ENCODE measurements around the gene PHKA1.
A peak's percentile ranks its signal among the peaks of the same experiment; 100 is the strongest.
"Not testable (repeated sequence)": the region's sequence is repeated elsewhere in the genome, so short reads cannot be mapped to it uniquely, and the experiment has no call there.

PHKA1 gene

DNA sequence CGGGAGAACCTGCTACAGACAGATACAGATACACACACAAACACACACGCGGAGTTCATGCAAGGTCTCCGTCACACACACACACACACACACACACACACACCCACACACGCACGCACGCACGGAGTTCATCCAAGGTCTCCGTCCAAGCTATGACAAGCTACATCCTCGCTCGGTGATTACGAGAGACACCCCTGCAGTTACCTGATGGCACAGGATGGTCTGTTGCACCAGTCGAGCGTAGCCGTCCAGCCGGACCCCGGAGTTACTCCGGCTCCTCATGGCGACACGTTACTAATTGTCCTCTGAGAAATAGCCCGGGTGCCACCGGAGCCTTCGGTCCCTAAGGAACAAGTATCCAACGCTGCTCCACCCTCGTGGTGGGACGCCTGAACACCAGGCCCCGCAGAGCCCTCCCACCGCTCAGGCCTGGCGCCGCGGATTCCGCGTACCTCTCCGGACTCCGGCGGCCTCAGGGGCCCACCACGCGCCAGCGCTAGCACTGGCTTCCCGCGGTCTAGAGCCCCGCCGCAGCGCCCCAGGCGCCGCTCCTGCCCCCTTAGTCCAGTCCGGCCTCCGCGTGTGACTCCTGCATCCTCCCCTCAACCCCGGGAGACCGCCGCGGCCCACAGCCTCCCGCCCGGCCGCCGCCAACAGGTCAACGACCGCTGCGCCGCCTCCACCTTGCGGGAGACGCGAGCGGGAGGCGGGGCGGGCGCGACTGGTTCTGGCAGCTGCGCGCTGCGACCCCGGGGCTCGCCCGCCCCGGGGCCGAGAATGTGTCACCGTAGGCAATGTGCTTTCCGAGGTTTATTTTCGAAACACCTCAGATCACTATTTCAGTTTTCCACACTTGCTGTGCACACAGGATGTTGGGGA, at the start of gene PHKA1:
Gene PHKA1 (minus strand): TSS at position 708 of the 879 bp plus-strand sequence. CDS start 426 bp downstream, at position 282.
- peak; percentile 44 for DNase-seq

DNA sequence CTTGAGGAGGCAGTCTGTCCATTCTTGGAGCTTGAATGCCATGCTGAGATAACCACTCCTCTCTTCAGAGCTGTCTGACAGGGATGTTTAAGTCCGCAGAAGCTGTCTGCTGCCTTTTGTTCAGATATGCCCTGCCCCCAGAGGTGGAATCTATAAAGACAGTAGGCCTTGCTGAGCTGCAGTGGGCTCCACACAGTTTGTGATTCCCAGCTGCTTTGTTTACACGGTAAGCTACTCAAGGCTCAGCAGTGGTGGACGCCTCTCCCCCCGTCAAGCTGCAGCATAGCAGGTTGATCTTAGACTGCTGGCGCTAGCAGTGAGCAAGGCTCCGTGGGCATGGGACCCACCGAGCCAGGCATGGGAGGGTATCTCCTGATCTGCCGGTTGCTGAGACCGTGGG, 46.3 kb upstream of the PHKA1 start:
- DNase-seq: not testable (repeated sequence)

DNA sequence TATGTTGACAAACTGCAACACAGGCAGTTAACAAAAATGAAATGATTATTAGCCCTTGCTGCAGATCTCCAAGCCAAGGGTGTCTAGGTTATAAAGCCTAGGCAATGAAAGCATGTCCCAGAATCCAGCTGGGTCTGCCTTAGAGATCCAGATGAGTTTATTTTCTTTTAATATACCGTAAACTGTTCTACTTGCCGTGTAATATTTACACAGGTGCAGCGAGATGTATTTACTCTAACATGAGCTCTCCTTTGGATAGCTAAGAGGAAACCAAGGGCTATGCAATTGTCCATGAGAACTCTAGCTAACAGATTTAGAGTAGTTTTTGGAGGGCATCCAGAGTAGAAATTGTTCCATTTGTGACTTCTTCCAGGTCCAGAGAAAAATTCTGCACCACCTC, 34.4 kb upstream of the PHKA1 start:
- not testable (repeated sequence) for DNase-seq

DNA sequence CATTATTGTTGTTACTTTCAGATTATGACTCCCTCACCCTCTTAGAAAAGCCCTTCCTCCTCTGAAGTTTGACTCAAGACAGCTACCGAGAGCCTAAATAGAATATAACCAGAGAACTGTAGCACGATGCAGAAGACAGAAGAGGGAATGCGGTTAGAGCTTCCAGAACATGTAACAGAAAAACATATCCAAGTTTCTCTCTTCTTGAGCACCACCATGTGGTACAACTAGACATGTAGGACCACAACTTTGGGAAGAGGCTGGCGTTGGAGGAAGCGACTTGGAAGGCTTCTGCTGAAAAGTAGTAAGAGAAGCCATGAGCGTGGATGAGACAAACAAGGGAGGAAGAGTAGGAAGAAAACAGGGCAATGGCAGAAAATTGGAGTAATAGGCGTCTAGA, 31.4 kb upstream of the PHKA1 start:
- DNase-seq: not testable (repeated sequence)

DNA sequence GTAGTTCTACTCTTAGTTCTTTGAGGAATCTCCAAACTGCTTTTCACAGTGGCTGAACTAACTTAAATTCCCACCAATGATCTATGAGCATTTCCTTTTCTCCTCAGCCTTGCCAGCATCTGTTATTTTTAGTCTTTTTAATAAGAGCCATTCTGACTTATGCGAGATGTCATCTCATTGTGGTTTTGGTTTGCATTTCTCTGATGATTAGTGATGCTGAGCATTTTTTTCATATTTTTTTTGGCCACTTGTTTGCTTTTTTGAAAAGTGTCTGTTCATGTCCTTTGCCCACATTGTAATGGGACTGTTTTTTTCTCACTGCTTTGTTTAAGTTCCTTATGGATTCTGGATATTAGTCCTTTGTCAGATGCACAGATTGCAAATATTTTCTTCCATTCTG, 21.5 kb upstream of the PHKA1 start:
- DNase-seq: no peak

DNA sequence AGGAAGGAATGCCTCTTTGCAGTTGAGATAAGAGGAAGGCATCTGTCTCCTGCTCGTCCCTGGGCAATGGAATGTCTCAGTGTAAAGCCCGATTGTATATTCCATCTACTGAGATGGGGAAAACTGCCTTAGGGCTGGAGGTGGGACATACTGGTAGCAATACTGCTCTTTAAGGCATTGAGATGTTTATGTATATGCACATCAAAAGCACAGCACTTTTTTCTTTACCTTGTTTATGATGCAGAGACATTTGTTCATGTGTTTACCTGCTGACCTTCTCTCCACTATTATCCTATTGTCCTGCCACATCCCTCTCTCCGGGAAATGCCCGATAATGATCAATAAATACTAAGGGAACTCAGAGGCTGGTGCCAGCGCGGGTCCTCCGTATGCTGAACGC, 19.5 kb upstream of the PHKA1 start:
- DNase-seq: not testable (repeated sequence)

DNA sequence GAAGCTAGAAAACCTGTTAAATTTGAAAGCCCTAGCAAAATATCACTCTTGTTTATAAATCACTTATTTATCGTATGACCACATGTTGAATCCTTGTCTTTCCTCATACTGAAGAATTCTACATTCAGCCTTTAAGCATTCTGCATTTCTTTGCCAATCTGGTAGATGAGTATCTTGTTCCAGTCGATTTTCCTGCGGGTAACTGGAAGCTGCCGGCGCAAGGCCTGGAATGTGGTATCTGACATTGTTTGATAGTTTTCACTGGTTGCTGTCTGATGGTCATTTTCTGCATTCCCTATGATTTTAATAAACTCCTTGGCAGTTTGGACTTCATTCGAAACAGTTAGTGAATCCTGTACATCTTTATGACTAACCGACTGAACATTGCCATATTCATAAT, 13.7 kb upstream of the PHKA1 start:
- no peak for DNase-seq

DNA sequence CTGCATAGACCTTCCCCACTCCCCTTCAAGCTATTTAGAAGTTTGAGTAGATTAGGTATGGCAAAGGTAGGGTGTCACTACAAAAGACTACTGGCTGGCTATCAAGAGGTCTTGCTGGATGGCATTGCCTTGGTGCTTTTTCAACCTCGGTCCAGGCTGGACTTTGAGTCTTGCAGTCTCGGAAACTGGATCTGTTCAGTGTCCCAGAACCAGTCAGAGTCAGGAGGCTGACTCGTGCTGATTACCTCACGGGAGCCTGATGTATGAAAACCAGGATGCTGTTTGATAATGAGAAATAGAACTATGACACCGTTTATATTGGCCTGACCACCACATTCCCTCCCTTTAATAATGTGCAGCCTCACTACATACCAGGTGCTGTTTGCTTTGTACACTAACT, 2.7 kb upstream of the PHKA1 start:
- DNase-seq: no peak

DNA sequence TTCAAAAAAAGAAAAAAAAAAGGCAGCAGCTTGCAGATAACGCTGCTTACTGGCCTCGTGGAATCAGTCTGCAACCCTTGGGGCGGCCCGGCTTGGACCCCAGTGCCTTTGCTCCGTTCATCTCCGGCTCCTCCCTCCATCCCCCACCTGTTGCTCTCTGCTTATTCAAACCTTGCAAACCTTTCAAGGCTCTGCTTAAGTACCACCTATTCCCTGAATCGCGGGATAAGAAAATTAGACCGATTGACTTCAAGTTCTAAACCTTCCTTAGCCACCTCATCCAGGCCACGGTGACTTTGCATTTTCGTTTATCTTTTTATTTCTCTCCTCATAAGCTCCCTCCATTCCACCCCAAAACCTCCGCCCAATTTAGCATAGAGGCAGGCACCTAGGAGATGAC, 1.4 kb upstream of the PHKA1 start:
- DNase-seq: no peak

DNA sequence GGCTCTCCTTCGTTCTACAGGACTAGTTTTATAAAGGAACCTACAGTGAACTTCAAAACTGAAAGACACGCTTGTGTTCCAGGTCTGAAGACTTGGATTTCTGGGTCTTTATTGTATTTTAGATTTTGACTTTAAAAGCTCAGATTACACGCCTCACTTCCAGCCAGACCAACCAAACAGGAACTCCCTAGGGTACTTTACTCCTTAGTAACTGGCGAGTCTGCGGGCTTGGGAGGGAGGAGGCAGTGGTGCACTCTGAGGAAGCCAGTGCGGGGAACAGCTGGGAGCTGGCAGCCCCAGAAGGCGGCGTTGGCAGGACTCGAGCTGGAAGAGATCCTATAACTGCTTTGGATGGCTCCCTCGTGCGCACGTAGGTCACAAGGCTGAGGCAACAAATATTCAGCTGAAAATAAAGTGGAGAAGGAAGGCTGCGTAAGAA, 391 bp upstream of the PHKA1 start:
- DNase-seq: peak; percentile 30

DNA sequence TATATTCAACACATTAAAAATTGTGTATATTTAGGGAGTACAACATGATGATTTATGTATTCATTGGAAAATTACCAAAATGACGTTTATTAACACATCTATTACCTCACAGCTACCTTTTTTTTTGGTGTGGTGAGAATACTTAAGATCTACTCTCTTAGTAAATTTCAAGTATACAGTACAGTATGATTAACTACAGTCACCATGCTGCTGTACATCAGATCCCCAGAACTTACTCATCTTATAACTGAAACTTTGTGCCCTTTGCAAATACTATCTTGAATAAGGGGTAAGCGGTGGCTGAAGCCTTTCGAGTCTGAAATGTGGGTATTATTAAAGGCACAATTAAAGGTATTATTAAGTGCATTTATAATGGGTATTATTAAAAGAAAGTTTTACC, 976 bp downstream of the PHKA1 start:
- no peak for DNase-seq

DNA sequence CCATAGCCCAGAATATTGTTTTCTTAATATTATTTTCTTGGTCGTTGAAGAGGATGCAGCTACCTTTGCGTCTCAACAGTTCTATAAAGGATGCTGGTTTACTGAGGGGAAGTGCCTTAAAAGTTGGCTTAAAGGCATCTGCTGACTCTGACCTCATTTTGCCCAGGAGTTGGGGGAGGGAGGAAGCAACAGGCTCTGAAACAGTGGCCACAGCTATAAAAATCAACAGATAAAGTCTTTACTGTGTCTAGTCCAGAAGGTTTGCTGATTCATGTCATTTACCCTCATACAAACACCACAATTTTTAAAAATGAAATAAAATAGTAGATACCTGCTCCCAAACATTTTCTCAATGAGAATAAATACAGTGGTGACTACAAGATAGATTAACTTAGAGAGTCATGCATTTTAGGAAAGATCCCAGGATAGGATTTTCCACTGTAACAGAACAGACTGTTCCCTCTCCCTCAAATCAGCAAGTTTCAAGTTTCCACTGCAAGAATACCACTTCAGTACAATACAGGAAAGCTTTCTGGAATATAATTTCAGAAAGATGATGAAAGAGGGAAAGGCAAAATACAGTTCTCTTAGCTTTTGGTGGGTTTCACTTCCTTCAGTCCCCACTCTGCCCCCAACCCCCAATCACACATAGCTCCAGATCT, 1.9 kb downstream of the PHKA1 start:
- DNase-seq: no peak

DNA sequence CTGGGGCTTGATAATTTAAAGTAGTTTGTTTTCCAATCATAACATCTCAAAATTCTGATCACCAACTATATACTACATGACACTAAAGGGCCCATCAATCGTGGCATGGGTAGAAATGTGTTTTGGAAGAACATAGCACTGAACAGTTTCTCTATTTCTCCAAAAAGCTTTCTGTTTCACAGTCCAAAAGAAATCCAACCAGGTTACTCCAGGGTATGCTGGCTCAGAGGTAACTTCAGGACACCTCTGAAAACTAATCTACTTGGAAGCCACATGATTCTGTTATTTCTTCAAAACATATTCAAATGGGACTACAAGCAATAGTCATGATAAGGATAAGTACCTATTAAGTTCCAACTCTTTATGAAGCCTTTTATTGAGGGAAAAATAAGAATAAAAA, 8.3 kb downstream of the PHKA1 start:
- DNase-seq: no peak

DNA sequence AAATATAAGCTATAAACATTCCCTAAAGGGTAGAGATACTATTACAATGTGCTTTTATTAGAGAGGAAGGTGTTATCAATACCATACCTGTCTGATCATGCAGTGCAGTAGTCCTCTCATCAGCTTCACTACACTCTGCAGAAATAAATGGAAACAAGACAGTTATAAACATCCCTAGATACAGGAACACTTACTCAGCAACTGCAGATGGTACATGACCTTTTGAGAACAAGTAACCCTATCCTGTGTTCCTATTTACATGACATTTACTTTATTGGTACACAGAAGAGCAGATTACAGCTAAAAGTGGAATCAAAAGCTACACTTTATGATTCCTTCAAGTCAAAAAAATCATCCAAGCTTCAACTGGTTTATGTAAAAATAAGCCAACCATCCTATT, 9.0 kb downstream of the PHKA1 start:
- DNase-seq: no peak

DNA sequence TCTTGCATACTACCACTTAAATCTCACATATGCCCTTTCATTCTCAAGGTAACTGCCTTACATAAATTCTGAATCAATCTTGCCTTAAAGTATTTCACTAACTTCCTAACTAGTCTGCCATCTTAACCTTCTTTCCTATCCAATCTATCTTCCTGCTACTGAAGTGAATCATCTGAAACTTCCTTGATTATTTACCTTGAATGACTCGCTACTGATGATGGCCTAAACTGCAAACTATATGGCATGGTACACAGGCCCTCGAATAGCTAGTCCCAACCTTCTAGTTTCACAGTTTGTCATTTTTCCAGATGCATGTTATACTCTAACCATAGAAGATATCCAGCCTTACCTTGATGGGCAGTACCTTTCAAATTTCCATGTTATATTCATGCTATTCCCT, 19.9 kb downstream of the PHKA1 start:
- DNase-seq: no peak

DNA sequence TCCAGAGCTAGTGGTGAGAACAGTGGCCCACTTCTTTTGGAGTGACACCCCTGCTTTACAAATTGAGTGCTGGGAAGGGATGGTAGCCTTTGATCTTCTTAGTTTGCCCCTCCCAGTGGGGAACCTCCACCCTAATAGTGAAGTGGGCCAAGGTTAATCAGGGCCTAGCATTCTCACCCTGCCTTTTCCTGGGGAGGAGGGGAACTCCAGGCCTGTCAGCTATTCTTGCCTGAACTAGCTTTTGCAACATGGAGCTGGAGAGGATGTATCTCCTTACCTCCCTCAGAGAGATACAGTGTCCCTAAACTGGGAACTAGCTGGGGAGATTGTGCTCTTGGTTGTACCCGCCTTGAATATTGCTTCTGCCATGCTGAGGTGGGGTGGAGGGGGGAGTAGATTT, 20.6 kb downstream of the PHKA1 start:
- DNase-seq: no peak

DNA sequence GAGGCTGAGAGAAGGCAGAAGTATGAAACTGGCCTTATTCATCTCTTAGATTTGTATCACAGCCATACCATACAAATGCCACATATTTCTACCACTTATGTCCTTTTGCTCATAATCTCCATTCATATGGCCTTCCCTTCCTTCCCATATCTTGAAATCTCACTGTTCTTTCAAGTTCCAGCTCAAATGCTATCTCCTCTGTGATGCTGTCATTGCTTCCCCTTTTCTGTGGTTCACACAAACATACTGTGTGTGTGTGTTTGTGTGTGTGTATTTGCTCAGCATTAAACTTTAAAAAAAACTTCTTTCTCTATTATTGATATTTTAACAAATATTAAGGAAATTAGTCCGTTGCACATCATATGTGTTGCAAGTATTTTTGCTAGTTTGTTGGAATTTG, 26.7 kb downstream of the PHKA1 start:
- DNase-seq: no peak

DNA sequence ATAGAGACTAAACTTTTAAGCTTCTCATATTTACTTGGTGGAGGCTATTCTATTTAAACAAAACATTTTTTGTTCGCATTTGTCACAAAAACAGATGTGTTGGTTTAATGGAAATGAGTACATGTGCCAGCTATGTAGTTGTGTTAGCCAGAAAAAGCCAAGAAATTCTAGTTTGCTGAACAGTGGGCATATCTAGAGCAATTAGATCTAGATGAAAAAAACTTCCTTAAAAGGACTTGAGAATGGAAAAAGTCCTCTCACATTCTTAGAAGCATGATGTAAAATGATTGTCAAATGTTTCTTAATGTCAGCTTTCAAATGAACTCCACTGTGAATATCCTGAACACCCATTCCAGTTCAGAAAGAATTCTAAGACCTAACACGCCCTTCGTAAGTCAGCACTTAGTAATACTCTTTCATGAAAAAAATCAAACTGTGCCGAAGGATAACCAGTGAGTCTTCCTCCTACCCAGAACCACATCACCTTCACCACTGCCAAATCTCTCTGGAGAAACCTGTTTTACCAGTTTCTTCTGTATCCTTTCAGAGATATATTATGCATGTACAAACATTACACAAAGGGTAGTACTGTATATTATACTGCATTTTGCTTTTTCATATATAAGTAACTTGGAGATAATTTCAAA, 28.2 kb downstream of the PHKA1 start:
- no peak for DNase-seq

DNA sequence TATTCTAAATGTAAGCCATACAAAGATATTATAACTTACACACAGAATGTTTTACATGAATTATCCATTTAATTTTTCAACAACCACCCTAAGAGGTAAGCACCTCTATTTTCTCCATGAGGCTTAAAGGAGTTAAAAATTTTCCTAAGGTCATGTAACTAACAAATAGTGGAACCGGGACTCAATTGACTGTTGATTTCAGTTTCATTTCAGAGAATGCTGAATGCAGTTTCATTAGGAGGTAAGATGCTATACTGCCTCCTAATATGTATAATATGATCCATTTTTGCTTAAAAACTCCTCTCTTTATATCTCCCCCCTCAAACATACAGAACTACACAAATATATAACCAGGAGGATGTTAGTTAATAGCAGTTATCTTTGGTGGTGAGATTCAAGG, 29.1 kb downstream of the PHKA1 start:
- DNase-seq: no peak

DNA sequence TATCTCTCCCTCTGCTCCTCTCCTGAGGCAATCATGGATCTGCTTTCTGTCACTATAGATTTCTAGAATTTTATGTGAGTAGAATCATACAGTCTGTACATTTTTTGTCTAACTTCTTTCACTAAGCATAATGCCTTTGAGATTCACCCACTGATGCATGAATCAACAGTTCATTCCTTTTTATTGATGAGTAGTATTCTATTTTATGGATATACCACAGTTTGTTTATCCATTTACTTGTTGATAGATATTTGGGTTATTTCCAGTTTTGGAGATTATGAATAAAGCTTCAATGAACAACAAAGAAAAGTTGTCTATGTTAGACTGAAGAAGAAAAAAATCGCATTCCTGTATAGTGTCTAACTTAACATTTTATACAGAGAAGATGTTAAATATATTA, 30.5 kb downstream of the PHKA1 start:
- DNase-seq: no peak

DNA sequence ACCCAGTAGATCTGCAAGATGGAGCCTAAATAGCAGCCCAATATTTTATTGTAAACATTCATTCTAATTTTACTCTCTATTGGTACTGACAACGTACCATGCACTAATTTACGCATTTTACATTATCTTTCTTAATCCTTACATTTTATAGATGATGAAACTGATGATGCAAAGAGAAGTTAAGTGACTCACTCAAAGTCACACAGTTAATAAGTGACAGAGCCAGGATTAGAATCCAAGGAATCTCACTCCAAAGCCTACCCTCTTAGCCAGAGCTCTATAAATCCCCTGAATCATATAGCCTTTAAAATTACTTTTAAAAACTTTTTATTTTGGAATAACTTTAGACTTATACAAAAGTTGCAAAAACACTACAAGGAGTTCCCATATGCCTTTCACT, 37.6 kb downstream of the PHKA1 start:
- no peak for DNase-seq

DNA sequence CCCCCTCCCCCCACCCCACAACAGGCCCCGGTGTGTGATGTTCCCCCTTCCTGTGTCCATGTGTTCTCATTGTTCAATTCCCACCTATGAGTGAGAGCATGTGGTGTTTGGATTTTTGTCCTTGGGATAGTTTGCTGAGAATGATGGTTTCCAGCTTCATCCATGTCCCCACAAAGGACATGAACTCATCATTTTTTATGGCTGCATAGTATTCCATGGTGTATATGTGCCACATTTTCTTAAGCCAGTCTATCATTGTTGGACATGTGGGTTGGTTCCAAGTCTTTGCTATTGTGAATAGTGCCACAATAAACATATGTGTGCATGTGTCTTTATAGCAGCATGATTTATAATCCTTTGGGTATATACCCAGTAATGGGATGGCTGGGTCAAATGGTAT, 40.2 kb downstream of the PHKA1 start:
- DNase-seq: not testable (repeated sequence)

DNA sequence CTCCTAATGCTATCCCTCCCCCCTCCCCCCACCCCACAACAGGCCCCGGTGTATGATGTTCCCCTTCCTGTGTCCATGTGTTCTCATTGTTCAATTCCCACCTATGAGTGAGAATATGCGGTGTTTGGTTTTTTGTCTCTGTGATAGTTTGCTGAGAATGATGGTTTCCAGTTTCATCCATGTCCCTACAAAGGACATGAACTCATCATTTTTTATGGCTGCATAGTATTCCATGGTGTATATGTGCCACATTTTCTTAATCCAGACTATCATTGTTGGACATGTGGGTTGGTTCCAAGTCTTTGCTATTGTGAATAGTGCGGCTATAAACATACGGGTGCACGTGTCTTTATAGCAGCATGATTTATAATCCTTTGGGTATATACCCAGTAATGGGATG, 44.6 kb downstream of the PHKA1 start:
- DNase-seq: not testable (repeated sequence)

DNA sequence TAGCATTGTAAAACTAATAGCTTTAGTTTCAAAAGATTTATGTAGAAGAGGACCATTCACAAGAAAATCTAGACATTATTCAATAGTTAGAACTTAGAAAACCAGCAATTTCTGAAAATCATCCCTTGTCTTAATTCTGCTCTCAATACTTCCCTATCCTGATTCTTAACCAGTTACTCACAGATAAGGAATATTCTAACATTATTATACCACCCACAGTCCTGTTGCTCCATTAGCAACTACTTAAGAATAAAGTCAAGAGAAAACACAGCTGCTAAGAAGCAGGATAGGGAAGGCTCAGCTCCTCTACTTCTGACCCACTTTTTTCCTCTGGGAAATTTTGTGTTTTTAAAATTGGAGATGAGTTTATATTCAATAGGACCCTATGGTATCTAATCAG, 47.7 kb downstream of the PHKA1 start:
- no peak for DNase-seq

All from NCI-H345 (cell line).